ENCODE data around the gene OTUD3.

Gene OTUD3

DNA sequence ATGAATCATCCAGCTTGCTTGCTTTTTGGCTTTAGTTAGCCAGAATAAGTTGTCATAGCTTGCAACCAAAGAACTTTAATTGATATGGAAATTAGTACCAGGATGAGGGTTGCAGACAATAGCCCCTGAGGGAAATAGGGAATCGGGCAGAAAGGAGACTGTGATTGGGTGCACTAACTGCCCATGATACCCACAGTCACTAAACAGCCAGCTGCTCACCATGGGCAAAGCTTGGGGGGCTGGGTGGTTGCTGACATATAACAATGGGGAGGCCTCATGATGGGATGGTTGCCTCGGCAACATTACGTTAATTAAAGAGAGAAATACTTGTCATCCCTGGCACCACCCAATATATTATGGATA is 59.0 kb downstream of the OTUD3 start:
- no peak for TF ChIP-seq CTCF (IDR thresholded peaks at IDR 0.05; ENCODE audit: low read depth, low read length, missing control alignments)
- no peak for DNase-seq (ENCODE audit: low read depth)
- H3K4me3 ChIP-seq (ENCODE audit: low read depth, low read length), result no peak overlapping the region
- in situ Hi-C loops (cut with HindIII; ENCODE audit: low sequenced_read_pairs), result no loop called here

DNA sequence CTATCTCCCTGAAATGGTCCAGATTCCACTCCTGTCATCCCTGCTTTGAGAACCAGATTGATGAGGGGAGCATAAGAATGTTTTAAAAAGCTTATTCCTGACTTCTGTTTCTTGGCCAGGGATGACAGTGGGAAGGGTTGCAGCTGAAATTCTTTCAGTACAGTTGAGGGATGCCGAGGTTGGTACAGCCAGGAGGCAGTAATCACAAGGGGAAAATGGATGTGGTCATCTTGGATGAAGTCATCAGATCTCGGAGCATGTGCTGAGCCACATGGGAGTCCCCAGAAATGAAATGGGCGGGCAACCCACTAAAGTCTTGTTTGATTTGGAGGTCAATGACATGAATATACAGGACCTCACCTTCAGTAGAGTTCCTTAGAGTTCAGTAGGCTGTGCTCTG is 59.9 kb downstream of the OTUD3 start:
- TF ChIP-seq CTCF (IDR thresholded peaks at IDR 0.05; ENCODE audit: low read depth, low read length, missing control alignments), result no peak
- no peak overlapping the region for H3K4me3 ChIP-seq (ENCODE audit: low read depth, low read length)
- no peak for DNase-seq (ENCODE audit: low read depth)
- in situ Hi-C loops (cut with HindIII; ENCODE audit: low sequenced_read_pairs), result no loop called here

- in situ Hi-C loops (cut with HindIII; ENCODE audit: low sequenced_read_pairs), result no loop called here
- H3K4me3 ChIP-seq (ENCODE audit: low read depth, low read length), result no peak overlapping the region
- no peak for DNase-seq (ENCODE audit: low read depth)
- TF ChIP-seq CTCF (IDR thresholded peaks at IDR 0.05; ENCODE audit: low read depth, low read length, missing control alignments), result no peak
These were observed 60.5 kb downstream of the OTUD3 start for GRCh38 chr1:19942657-19943056.

- TF ChIP-seq CTCF (IDR thresholded peaks at IDR 0.05; ENCODE audit: low read depth, low read length, missing control alignments), result no peak
- no peak for DNase-seq (ENCODE audit: low read depth)
- H3K4me3 ChIP-seq (ENCODE audit: low read depth, low read length), result no peak overlapping the region
- in situ Hi-C loops (cut with HindIII; ENCODE audit: low sequenced_read_pairs), result no loop called here
These were observed 63.7 kb downstream of the OTUD3 start for GRCh38 chr1:19945914-19946313.

GRCh38 chr1:19946331-19946751 is 64.1 kb downstream of the OTUD3 start:
- no peak overlapping the region for H3K4me3 ChIP-seq (ENCODE audit: low read depth, low read length)
- no peak for DNase-seq (ENCODE audit: low read depth)
- TF ChIP-seq CTCF (IDR thresholded peaks at IDR 0.05; ENCODE audit: low read depth, low read length, missing control alignments), result no peak
- in situ Hi-C loops (cut with HindIII; ENCODE audit: low sequenced_read_pairs), result no loop called here

DNA sequence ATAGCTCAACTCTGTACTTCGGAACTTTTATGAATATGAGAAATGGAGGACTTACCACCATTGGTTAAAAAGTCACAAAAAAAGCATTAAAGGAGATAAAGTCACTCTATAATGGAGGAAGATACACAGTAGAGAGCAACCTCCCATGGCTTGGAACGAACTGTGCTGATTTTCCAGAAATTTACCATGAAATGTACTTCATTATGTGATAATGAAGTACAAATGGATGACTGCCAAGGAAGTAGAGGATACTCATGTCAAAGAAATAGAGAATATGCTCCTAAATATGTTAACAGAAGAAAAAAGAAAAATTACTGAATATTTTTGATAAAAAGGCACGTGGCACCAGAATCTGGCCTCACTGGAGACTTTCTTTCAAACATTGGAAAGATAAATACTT is 64.8 kb downstream of the OTUD3 start:
- no peak overlapping the region for H3K4me3 ChIP-seq (ENCODE audit: low read depth, low read length)
- DNase-seq (ENCODE audit: low read depth), result no peak
- no peak for TF ChIP-seq CTCF (IDR thresholded peaks at IDR 0.05; ENCODE audit: low read depth, low read length, missing control alignments)
- in situ Hi-C loops (cut with HindIII; ENCODE audit: low sequenced_read_pairs), result no loop called here

DNA sequence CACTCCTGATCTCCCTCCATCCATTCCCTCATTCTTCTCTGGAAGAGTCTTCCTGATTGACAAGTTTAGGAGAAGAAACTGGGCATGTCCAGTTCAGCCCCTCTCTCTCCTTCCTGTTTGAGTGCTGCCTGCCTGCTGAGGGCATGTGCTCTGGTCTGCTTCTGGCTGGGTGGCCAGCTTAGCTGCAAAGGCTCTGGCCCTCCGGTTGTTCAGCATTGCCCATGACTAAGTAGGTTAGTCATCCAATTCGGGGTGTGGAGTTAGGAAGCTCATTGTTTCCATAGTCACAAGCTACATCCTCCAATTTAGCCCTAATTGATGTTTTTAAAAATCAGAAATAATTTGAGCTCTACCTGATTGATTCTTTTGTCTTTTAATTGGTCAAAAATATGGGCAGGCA is 66.8 kb downstream of the OTUD3 start:
- TF ChIP-seq CTCF (IDR thresholded peaks at IDR 0.05; ENCODE audit: low read depth, low read length, missing control alignments), result no peak
- H3K4me3 ChIP-seq (ENCODE audit: low read depth, low read length), result no peak overlapping the region
- in situ Hi-C loops (cut with HindIII; ENCODE audit: low sequenced_read_pairs), result no loop called here
- peak; percentile 5 for DNase-seq (ENCODE audit: low read depth)
